ENCODE measurements around the gene LRMDA.
"Not testable (repeated sequence)": the region's sequence is repeated elsewhere in the genome, so short reads cannot be mapped to it uniquely, and the experiment has no call there.

The LRMDA gene

GRCh38 chr10:76126607-76127527, 695.4 kb downstream of the LRMDA start:
- no peak for DNase-seq (ENCODE audit: low read depth)

- no peak for DNase-seq (ENCODE audit: low read depth)
Measured at GRCh38 chr10:76127984-76128589, 696.7 kb downstream of the LRMDA start.

- no peak for DNase-seq (ENCODE audit: low read depth)
Measured at GRCh38 chr10:76129213-76129612, 697.8 kb downstream of the LRMDA start.

GRCh38 chr10:76130892-76131291, 699.5 kb downstream of the LRMDA start:
- no peak for DNase-seq (ENCODE audit: low read depth)

- no peak for DNase-seq (ENCODE audit: low read depth)
Measured at GRCh38 chr10:76133597-76134255, 702.3 kb downstream of the LRMDA start.

DNA sequence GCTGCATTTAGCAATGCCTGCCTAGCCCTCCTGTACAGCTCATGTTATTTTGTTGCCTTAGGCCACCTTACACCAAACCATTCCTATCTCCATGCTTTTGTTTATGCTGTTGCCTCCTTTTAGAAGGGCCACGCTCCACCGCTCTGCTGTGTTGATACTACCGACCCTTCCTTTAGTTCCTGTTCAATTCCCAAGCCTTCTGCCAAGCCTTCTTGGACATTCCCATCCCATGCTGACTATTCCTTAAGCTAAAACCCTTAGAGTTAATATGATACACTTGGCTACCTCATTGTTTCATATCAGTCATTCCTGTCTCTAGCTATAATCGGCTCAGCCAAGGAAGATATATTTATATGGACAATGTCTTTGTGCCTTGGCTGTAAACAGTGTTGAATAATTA, 705.5 kb downstream of the LRMDA start:
- no peak for DNase-seq (ENCODE audit: low read depth)

GRCh38 chr10:76138286-76138685, 706.9 kb downstream of the LRMDA start:
- DNase-seq (ENCODE audit: low read depth) = no peak

DNA sequence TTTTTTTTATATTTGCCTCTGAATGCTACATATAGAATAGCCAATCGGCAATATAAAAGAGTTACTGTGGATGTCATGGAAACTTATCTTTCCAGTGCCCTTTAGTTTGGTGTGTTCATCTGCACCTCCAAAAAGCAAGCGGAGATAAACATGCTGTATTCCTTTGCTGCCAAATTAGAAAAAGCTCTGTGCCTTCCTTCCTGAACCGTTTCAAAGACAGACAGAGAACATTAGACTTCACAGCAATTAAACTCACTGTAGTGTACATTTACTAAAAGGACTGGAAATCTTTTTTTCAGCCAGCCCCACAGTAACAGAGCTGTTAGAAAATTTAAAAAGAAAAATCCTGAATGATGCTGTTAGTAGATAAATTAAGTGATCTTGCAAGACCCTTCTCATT, 707.5 kb downstream of the LRMDA start:
- no peak for DNase-seq (ENCODE audit: low read depth)

DNA sequence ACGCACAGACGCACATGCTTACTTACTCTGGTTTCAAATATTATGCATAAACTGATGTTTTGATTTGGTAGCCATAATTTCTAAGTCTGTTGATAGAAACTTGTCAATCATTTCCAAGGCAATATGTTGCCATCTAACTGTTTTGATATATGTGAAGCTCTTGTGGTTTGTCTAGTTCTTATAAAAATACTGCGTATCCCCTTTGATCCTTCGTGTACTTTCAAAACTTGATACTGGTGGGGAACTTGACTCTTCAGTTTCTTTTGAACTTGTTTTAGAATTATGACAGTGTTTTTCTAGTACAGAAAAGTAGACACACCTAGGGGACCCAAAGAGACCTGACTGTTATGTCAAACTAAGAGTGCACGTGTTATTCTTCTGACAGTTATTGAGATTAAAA, 708.0 kb downstream of the LRMDA start:
- no peak for DNase-seq (ENCODE audit: low read depth)

DNA sequence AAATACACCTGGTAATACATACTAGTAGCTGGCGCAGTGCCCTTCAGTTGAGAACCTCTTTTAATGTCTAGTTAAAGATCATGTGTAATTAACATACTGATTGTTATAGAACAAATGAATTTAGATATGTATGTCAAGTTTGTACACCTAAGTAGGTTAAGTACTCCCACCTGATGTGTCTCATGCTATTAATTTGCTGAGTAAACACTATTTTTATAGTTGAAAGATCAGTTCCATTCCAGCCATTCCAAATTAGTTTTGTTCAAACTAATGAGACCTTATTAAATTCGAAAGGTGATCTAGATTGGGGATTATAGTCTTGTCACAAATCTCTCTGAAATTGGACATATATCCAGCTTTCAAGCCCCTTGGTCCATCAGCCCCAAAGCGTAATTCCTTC, 710.0 kb downstream of the LRMDA start:
- no peak for DNase-seq (ENCODE audit: low read depth)

- DNase-seq (ENCODE audit: low read depth) = not testable (repeated sequence)
Measured at GRCh38 chr10:76148217-76148616, 716.8 kb downstream of the LRMDA start.

- no peak for DNase-seq (ENCODE audit: low read depth)
Measured at GRCh38 chr10:76149182-76149581, 717.8 kb downstream of the LRMDA start.

- no peak for DNase-seq (ENCODE audit: low read depth)
Measured at GRCh38 chr10:76149602-76150138, 718.2 kb downstream of the LRMDA start.

DNA sequence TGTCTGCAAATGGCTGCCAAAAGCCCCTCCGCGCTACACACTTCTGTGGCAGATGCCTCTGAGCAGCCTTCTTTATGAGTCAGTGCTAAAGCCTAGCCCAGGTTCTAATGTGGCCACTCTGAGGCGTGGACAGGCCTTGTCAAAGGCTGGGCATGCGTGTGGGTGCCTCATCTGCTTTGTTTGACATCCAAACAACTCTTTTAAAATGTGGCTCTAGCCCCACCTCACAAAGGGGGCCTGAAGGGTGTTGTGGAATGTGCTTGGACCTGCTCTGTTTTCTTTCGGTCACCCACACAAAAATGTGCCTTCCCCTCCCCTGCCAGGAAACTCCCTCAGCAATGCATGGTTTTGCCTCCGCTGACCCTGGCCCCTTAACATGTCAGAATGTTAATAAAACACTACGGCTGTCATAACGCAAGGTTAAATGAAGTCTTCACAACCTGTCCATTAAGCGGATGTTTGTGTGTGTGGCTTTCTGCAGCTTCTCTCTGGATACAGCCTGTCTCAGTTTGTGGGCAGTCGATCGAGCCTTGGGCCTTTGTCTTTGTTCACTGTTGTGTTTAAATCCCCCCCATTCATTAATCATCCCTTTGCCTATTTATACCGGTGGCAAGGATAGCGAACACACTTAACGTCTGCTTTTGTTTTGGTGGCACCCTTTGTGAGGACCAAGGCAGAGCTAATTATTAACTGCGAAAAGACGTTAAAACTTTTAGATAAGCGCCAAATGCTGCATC, 718.9 kb downstream of the LRMDA start:
- no peak for DNase-seq (ENCODE audit: low read depth)

DNA sequence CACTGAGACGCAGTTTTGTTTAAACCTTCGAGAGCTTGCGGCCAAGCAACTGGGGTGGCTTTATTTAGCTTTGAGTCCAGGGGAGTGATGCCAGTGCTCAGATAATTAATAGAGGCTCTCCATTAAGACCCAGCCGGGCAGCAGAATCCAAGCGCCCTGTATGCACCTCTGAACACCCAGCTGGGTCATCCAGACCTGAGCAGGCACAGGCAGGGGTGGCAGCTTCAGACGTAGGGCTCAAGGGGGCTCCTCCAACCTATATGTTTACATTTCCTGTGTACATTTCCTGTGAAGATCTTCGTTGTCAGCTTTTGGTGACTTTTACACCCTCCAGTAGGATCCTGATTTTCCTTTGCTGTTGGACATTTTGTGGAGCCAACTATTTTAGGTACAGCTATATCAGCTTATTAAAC, 719.5 kb downstream of the LRMDA start:
- no peak for DNase-seq (ENCODE audit: low read depth)

DNA sequence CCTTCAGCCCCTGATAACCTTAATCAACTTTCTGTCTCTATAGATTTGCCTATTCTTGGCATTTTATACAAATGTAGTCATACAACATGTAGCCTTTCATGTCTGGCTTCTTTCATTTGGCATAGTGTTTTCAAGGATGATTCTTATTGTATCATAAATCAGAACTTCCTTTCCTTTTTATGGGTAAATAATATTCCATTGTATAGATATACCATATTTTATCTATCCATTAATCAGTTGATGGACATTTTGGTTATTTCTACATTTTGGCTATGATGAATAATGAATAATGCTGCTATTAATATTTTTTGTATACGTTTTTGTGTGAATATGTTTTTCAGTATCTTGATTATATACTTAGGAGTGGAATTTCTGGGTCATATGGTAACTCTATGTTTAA, 720.8 kb downstream of the LRMDA start:
- no peak for DNase-seq (ENCODE audit: low read depth)

GRCh38 chr10:76155961-76156360, 724.5 kb downstream of the LRMDA start:
- no peak for DNase-seq (ENCODE audit: low read depth)

- DNase-seq (ENCODE audit: low read depth) = no peak
Measured at GRCh38 chr10:76160446-76161300, 729.2 kb downstream of the LRMDA start.

GRCh38 chr10:76161301-76161582, 729.8 kb downstream of the LRMDA start:
- no peak for DNase-seq (ENCODE audit: low read depth)

GRCh38 chr10:76168437-76168836, 737.0 kb downstream of the LRMDA start:
- DNase-seq (ENCODE audit: low read depth) = no peak

DNA sequence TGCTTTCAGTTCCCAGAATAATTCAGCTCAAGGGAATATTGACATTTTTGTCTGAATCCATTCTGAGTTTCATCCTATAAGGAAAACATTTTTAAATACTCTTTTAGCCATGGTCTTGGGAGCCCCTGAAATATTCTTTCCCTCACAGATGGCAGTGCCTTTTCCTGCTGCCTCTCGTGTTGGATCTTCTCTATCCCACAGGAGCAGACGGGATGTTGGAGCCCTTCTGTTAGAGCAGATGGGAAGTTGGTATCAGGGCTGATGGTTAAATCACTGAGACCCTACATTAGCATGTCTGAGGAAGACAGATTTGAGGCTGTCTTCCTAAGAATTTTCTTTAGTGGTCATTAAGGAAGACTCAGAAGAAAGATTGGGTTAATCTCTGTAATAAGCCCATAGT, 737.8 kb downstream of the LRMDA start:
- no peak for DNase-seq (ENCODE audit: low read depth)
